C4-2B (cell line): ENCODE data around the gene HAGH.
A peak's percentile ranks its signal among the peaks of the same experiment; 100 is the strongest.
"Not testable (repeated sequence)": the region's sequence is repeated elsewhere in the genome, so short reads cannot be mapped to it uniquely, and the experiment has no call there.

Experiments
- H3K27ac ChIP-seq: fragments of 450-650 bp; 2 replicates; pipeline ENCODE4 v1.5.1; 2017
- CTCF ChIP-seq: fragments of 450-650 bp; conservative IDR thresholded peaks from 2 replicates; pipeline ENCODE4 v1.5.1; 2017; ENCODE audit warnings: mild to moderate bottlenecking
- ZFX ChIP-seq: fragments of 450-650 bp; IDR thresholded peaks from 2 replicates; pipeline ENCODE4 v1.6.1; 2017

The HAGH gene

GRCh38 chr16:1826691-1827573, at the start of gene HAGH, which contains the start of gene FAHD1:
TSS of gene HAGH (minus strand) at chr16:1826825. CDS start at chr16:1826787, 38 bp downstream.
TSS of gene FAHD1 (plus strand) at chr16:1827206. CDS start at chr16:1827239, 33 bp downstream.
- TF ChIP-seq ZFX = peak; percentile 88
- no peak for TF ChIP-seq CTCF
- peak within 1 kb of the TSS; percentile 95 for H3K27ac ChIP-seq

GRCh38 chr16:1876066-1876465, 49.4 kb upstream of the HAGH start:
- H3K27ac ChIP-seq = not testable (repeated sequence)

- no peak for TF ChIP-seq CTCF
- TF ChIP-seq ZFX = no peak
- no peak overlapping the region for H3K27ac ChIP-seq
These were observed 48.2 kb upstream of the HAGH start for GRCh38 chr16:1874854-1875253.

- TF ChIP-seq CTCF (no peak), ZFX (no peak)
- H3K27ac ChIP-seq = no peak within 1 kb of the TSS
These were observed 45.5 kb upstream of the HAGH start, which contains the start of gene MEIOB for GRCh38 chr16:1871974-1872635. TSS of gene MEIOB (minus strand) at chr16:1872164. CDS start at chr16:1868175, 3,989 bp downstream.

GRCh38 chr16:1870365-1871082, 43.9 kb upstream of the HAGH start:
- no peak overlapping the region for H3K27ac ChIP-seq
- TF ChIP-seq CTCF (no peak), ZFX (no peak)

- no peak for TF ChIP-seq CTCF
- no peak for TF ChIP-seq ZFX
- no peak overlapping the region for H3K27ac ChIP-seq
These were observed 39.5 kb upstream of the HAGH start for GRCh38 chr16:1865902-1866690.
